OCI-LY7 (cell line): ENCODE data around the gene STRA8. TPM values are rescaled to one million over a fixed set of nuclear protein-coding genes. Genes with fewer than 3 reads are reported as not detected.

Experiments
- BruUV-seq: library from RNA; stranded (reverse); fragments of 400-500 nt; replicated peaks from 2 replicates; lab custom pipeline; 2021; lab: Mats Ljungman, UMichigan
- CTCF ChIA-PET: fragments of 300-600 bp; sonication (Branson Sonifier 250); formaldehyde crosslinking; loops from one replicate; lab custom pipeline; 2022; ENCODE audit warnings: antibody characterized with exemption; ENCODE audit not compliant: unreplicated experiment; lab: Charles Lee
- POLR2A ChIA-PET: fragments of 300-600 bp; sonication (Branson Sonifier 250); formaldehyde crosslinking; loops from one replicate; lab custom pipeline; 2022; ENCODE audit warnings: antibody characterized with exemption; lab: Charles Lee
- DNase-seq: peaks from one replicate; pipeline ENCODE4 v3.0.0-alpha.2; 2015; ENCODE audit warnings: low spot score
- H2AFZ ChIP-seq: fragments of 200-600 bp; sonication (generic), shearing (Covaris generic); 2 replicates; pipeline ENCODE4 v1.6.1; 2014; ENCODE audit warnings: mild to moderate bottlenecking, antibody characterized with exemption, low read length, moderate library complexity
- H3K27ac ChIP-seq: fragments of 200-600 bp; sonication (generic); 2 replicates; pipeline ENCODE4 v1.5.1; 2014; ENCODE audit warnings: mixed run types, low read depth, mild to moderate bottlenecking, moderate library complexity, low read length, inconsistent platforms; ENCODE audit not compliant: poor library complexity, severe bottlenecking
- H3K36me3 ChIP-seq: fragments of 200-600 bp; sonication (generic); 2 replicates; pipeline ENCODE4 v1.6.1; 2014; ENCODE audit warnings: mild to moderate bottlenecking, antibody characterized with exemption, low read length, moderate library complexity, mixed read lengths; ENCODE audit not compliant: insufficient read depth
- H3K4me1 ChIP-seq: fragments of 200-600 bp; sonication (generic); 2 replicates; pipeline ENCODE4 v1.5.1; 2014; ENCODE audit warnings: mild to moderate bottlenecking, low read length; ENCODE audit not compliant: insufficient read depth, poor library complexity, severe bottlenecking
- H3K4me2 ChIP-seq: fragments of 200-600 bp; sonication (generic); 2 replicates; pipeline ENCODE4 v1.6.1; 2014; ENCODE audit warnings: mild to moderate bottlenecking, low read length
- H3K4me3 ChIP-seq: fragments of 200-600 bp; sonication (generic); 2 replicates; pipeline ENCODE4 v1.5.1; 2014; ENCODE audit warnings: mild to moderate bottlenecking, low read depth, low read length; ENCODE audit not compliant: poor library complexity, severe bottlenecking
- H3K79me2 ChIP-seq: fragments of 200-600 bp; sonication (generic); 2 replicates; pipeline ENCODE4 v1.6.1; 2016; ENCODE audit warnings: low read depth, mild to moderate bottlenecking, low read length, moderate library complexity, mixed read lengths; ENCODE audit not compliant: insufficient read depth
- H3K9me2 ChIP-seq: fragments of 200-600 bp; sonication (generic); 2 replicates; pipeline ENCODE4 v1.6.1; 2016; ENCODE audit warnings: mild to moderate bottlenecking, low read length, mixed read lengths; ENCODE audit not compliant: insufficient read depth
- H3K9me3 ChIP-seq: fragments of 200-600 bp; sonication (generic); 2 replicates; pipeline ENCODE4 v1.6.1; 2014; ENCODE audit warnings: mild to moderate bottlenecking, mixed run types, low read length, mixed read lengths
- H4K20me1 ChIP-seq: fragments of 200-600 bp; sonication (generic); 2 replicates; pipeline ENCODE4 v1.6.1; 2014; ENCODE audit warnings: mild to moderate bottlenecking, antibody characterized with exemption, low read length, moderate library complexity, mixed read lengths; ENCODE audit not compliant: insufficient read depth
- CTCF ChIP-seq: fragments of 200-600 bp; sonication (generic); conservative IDR thresholded peaks from 2 replicates; pipeline ENCODE4 v1.5.1; 2014; ENCODE audit warnings: mild to moderate bottlenecking, antibody characterized with exemption, low read length, moderate library complexity, mixed read lengths
- EZH2phosphoT487 ChIP-seq: fragments of 200-600 bp; sonication (generic); IDR thresholded peaks from 2 replicates; pipeline ENCODE4 v1.6.1; 2018; ENCODE audit warnings: low read depth, borderline replicate concordance, mild to moderate bottlenecking, mixed run types, antibody characterized with exemption, low read length, moderate library complexity, mixed read lengths
- intact Hi-C: fragments of 100-400 bp; cut with micrococcal nuclease; formaldehyde crosslinking; loops from one replicate; pipeline ENCODE4 v1.10.0; 2022; ENCODE audit not compliant: unreplicated experiment
- total RNA-seq, 2 experiments: library from RNA; depleted of rRNA in 1 of 2; stranded (reverse); fragments of >200 nt in 1 of 2; shearing (Covaris generic) in 1 of 2; gene quantifications; 2 replicates each; pipeline ENCODE4 v1.2.3, GENCODE V29; 2014 to 2022

The STRA8 gene
- total RNA-seq, 2 experiments from 2014 or later: not detected

- intact Hi-C loops: no loop called here
- no TSS peak for BruUV-seq
- H3K9me2 ChIP-seq: no peaks in the 10 kb centered on the region
- no peak for DNase-seq
- H4K20me1 ChIP-seq: no peaks in the 10 kb centered on the region
- no peaks in the 10 kb centered on the region for H3K4me1 ChIP-seq
- H3K27ac ChIP-seq: no peak overlapping the region
- ChIA-PET CTCF (no interaction called here), POLR2A (interaction anchor here (0.8 to 1.0 kb wide), 4 partner anchors 10 to 218 kb away, joined by 3 to 4 read pairs (median 3); partner anchors contain the start of gene CYREN)
- H2AFZ ChIP-seq: no peak overlapping the region
- no peaks in the 10 kb centered on the region for H3K79me2 ChIP-seq
- no peaks in the 10 kb centered on the region for H3K9me3 ChIP-seq
- H3K36me3 ChIP-seq: peaks cover 4% of the 10 kb centered on the region; the same call in 1 of the 2 replicates
- H3K4me2 ChIP-seq: no peak overlapping the region
- H3K4me3 ChIP-seq: no peak overlapping the region
- no peak for TF ChIP-seq EZH2phosphoT487
- TF ChIP-seq CTCF: no peak
These were observed 28.8 kb upstream of the STRA8 start for GRCh38 chr7:135204876-135205275.

- Histone ChIP-seq H3K27ac (no peak overlapping the region), H3K4me3 (no peak overlapping the region), H3K79me2 (no peaks in the 10 kb centered on the region), H3K4me1 (peaks cover 6% of the 10 kb centered on the region), H3K4me2 (no peak overlapping the region), H4K20me1 (no peaks in the 10 kb centered on the region), H3K9me2 (no peaks in the 10 kb centered on the region), H3K36me3 (peaks cover 4% of the 10 kb centered on the region; the same call in 1 of the 2 replicates), H2AFZ (no peak overlapping the region), H3K9me3 (no peaks in the 10 kb centered on the region)
- no TSS peak for BruUV-seq
- no peak for TF ChIP-seq EZH2phosphoT487
- no peak for TF ChIP-seq CTCF
- POLR2A ChIA-PET: no interaction called here
- CTCF ChIA-PET: no interaction called here
- intact Hi-C loops: no loop called here
- DNase-seq: no peak
These were observed 27.8 kb upstream of the STRA8 start for GRCh38 chr7:135205850-135206249.

- Histone ChIP-seq H3K4me3 (no peak overlapping the region), H2AFZ (no peak overlapping the region), H4K20me1 (no peaks in the 10 kb centered on the region), H3K9me2 (no peaks in the 10 kb centered on the region), H3K4me2 (no peak overlapping the region), H3K36me3 (peaks cover 4% of the 10 kb centered on the region; the same call in 1 of the 2 replicates), H3K79me2 (no peaks in the 10 kb centered on the region), H3K27ac (no peak overlapping the region), H3K4me1 (peaks cover 6% of the 10 kb centered on the region), H3K9me3 (no peaks in the 10 kb centered on the region)
- ChIA-PET POLR2A (interaction anchor here (0.6 kb wide), 1 partner anchor 16 kb away, joined by 3 read pairs; no protein-coding TSS in a partner anchor), CTCF (no interaction called here)
- intact Hi-C loops: no loop called here
- BruUV-seq: no TSS peak
- TF ChIP-seq CTCF: no peak
- no peak for TF ChIP-seq EZH2phosphoT487
- DNase-seq: no peak
These were observed 26.7 kb upstream of the STRA8 start for GRCh38 chr7:135206941-135207391.
